Activated CD4-positive, CD25-positive, alpha-beta regulatory T cell treated with anti-CD3 and anti-CD28 coated beads, Interleukin-2, amount 50 U/mL, for 24 hours (primary cell): Measurements from ENCODE around the gene TRAPPC12.
"Not testable (repeated sequence)": the region's sequence is repeated elsewhere in the genome, so short reads cannot be mapped to it uniquely, and the experiment has no call there.

Experiments
- ATAC-seq, 2 donors: fragments of 150-1000 bp; cut with Tn5 transposase; one replicate each; pipeline ENCODE4 v1.10.0; 2021; ENCODE audit warnings: mild to moderate bottlenecking in 1 of 2, moderate library complexity in 1 of 2

Gene TRAPPC12

DNA sequence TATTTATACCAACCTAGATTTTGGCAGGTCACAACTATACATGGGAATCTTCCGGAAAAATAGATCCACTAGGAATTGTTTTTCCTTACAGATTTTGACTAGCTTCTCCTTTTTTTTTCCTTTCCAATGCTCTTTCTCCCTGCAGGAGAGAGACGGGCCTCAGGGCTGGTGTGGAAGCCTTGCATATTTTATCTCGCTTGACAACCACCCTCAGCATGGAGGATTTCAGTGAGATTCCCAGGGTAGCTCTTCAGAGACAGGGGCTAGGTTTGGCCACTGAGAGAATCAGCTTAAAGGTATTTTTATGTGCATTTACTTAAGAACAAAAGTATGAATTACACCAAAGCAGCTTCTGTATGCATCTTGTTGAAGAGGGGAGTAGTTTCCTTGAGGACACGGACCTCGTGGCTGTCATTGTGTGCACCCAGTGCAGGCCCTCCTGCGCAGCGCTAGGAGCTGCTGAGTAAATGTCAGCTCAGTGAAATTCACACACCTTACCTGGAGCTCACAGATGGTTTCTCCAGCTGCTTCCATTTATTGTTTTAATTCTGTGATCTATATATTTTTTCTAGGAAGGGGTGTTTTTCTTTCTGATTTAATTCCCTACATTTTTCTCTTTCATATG, 54.4 kb downstream of the TRAPPC12 start:
- ATAC-seq, result no peak

DNA sequence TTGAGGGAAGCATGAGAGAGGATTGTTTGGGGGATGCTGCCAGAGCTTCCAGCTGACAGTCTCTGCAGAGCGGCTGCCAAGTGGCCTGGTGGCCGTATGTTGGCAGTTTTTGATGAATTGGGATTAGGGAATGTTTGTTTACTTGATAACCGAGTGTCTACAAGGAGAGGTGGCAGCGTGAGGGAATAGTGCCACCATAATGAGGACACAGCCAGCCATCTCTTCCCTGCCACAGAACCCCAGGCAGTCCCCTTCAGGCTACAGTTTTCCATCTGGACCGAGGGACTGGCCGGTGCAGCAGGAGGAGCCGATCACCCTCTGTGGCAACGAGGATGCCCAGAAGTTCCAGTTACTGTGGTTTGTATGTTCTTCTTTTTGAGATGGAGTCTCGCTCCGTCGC, 55.2 kb downstream of the TRAPPC12 start:
- no peak for ATAC-seq

DNA sequence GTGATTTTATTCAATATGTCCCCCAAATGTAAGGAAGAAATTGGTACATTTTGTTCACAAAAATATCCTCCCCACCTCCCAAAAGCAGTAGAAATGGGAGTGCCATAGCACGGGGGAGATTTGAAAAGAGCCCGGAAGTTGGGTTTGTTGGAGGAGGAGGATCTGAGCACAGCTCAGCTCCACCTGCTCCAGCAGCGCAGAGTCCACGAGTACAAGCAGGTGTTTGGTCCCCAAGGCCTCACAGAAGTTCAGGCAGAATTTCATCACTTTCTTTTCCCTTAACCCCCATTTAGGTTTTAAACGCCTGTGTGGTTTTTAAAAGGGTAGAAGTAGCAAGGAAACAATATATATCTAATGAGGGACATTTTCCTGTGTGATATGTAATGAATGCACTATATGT, 56.0 kb downstream of the TRAPPC12 start:
- no peak for ATAC-seq

DNA sequence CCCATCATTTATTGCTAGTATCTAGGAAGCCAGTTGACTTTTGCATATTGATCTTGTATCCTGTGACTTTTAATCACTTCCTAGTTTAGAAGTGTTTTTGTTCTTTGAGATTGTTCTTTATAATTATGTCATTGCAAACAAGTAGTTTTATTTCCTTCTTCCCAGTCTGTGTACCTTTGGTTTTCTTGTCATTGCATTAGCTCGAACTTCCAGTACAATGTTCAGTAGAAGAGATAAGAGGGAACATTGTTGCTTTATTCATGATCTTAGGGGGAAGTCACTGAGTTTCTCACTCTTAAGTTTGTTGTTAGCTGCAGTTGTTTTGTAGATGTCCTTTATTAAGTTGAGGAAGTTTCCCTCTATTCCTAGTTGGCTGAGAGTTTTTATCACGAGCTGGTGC, 61.0 kb downstream of the TRAPPC12 start:
- no peak for ATAC-seq

DNA sequence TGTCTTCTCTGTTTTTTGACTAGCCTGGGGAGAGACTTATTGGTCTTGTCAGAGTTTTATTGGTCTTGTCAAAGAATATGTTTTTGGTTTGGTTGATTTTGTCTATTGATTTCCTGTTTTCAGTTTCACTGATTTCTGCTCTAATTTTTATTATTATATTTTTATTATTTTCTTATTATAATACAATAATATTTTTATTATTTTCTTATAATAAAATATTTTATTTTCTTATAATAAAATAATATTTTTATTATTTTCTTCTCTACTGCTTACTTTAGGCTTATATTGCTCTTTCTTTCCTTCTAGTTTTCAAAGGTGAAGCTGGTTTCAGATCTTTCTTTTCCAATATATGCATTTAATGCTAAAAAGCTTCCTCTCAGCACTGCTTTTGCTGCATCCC, 62.0 kb downstream of the TRAPPC12 start:
- ATAC-seq, result no peak

- ATAC-seq, result peak in 1 of 2 donors; percentile 10
Observed at GRCh38 chr2:3442185-3442584, 62.7 kb downstream of the TRAPPC12 start.

GRCh38 chr2:3443083-3443482, 63.6 kb downstream of the TRAPPC12 start:
- no peak for ATAC-seq

GRCh38 chr2:3443506-3444084, 64.1 kb downstream of the TRAPPC12 start:
- ATAC-seq, result no peak

GRCh38 chr2:3445891-3446290, 66.4 kb downstream of the TRAPPC12 start:
- ATAC-seq, result no peak

DNA sequence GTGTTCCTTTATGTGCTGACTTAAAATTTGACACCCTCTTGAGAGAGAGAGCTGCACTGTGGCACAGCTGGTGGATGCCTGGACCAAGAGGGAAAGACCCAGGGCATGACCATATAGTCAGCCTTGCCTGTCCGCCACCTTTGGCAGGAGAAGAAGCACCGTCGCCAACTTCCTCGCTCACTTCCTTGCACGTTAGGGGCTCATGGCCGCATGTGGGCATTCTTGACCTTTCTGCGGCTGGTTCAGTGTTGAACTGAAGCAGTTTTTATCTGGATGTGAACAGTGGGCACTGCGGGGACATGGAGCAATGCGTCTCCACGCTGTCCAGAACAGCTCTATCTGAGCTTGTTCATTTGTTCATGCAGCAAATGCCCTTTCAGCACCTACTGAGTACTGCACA, 66.9 kb downstream of the TRAPPC12 start:
- ATAC-seq, result no peak

DNA sequence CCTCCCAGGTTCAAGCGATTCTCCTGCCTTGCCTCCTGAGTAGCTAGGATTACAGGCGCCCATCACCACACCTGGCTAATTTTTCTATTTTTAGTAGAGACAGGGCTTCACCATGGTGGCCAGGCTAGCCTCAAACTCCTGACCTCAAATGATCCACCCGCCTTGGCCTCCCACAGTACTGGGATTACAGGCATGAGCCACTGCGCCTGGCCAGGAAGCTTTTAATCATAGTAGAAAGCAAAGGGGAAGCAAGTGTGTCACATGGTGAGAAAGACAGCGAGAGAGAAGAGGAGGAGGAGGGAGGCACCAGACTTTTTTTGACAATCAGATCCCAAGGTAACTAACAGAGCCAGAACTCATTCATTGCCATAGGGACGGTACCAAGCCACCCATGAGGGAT, 67.7 kb downstream of the TRAPPC12 start:
- ATAC-seq, result not testable (repeated sequence)

DNA sequence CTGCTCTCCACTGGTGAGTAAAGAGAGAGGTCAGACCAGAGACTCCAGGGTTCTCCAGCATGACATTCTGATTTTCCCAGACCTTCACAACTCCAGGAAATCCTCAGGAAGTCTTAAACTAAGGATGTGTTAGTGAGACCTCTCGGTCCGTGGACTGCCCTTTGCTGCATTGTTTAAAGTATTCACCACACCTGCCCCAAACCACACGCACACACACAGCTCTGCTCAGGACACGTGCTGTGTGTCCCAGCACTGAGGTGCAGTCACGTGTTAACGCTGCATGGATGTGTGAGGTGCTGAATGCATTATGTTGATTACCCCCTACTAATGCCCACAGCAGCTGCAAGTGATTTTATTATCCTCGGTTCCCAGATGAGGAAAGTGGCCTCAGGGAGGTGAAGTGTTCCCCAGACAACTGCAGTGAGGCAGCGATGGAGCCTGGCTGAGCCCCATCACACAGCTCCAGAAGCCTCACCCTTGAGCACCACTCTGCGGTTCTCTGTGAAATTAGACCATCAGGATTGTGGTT, 68.4 kb downstream of the TRAPPC12 start:
- ATAC-seq, result no peak

GRCh38 chr2:3448441-3448911, 69.0 kb downstream of the TRAPPC12 start:
- ATAC-seq, result not testable (repeated sequence)

- no peak for ATAC-seq
Observed at GRCh38 chr2:3449086-3449485, 69.6 kb downstream of the TRAPPC12 start.

DNA sequence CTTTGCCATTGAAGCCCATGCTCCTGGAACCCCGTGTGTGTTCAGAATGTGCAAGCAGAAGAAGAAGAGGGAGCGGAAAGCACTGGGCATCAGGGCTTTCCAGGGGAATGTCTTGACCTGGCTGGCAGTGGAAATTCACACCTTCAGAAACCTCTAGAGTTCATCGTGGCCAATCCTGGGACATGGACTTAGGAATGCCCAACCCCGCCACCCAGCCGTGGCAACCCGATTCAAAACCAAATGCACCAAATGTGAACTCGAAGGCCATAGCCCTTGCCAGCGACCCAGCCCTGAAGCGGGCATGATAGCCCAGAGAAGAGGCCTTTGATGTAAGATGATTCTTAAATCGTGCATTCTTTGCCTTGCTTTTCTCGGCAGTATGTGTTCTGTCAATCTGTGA, 70.4 kb downstream of the TRAPPC12 start:
- no peak for ATAC-seq

GRCh38 chr2:3450385-3451010, 71.0 kb downstream of the TRAPPC12 start:
- no peak for ATAC-seq

DNA sequence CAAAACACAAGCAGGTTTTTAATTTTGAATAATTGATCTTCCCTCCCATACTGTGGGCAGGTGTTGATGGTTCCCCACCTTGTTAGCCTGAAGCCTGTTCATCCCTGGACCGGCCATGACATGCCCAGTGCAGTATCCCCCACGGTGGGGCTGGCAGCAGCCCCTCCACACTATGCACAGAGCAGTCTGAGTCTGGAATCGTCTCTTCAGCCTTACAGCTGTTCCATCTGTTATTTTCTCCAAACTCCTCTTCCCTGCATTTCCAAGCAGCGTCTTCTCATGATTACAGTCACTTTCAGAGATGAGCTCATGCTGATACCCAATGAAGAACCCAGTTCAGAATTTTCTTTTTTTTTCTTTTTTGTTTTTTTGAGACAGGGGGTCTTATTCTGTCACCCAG, 71.7 kb downstream of the TRAPPC12 start:
- no peak for ATAC-seq

- ATAC-seq, result no peak
Observed at GRCh38 chr2:3451926-3452671, 72.6 kb downstream of the TRAPPC12 start.

DNA sequence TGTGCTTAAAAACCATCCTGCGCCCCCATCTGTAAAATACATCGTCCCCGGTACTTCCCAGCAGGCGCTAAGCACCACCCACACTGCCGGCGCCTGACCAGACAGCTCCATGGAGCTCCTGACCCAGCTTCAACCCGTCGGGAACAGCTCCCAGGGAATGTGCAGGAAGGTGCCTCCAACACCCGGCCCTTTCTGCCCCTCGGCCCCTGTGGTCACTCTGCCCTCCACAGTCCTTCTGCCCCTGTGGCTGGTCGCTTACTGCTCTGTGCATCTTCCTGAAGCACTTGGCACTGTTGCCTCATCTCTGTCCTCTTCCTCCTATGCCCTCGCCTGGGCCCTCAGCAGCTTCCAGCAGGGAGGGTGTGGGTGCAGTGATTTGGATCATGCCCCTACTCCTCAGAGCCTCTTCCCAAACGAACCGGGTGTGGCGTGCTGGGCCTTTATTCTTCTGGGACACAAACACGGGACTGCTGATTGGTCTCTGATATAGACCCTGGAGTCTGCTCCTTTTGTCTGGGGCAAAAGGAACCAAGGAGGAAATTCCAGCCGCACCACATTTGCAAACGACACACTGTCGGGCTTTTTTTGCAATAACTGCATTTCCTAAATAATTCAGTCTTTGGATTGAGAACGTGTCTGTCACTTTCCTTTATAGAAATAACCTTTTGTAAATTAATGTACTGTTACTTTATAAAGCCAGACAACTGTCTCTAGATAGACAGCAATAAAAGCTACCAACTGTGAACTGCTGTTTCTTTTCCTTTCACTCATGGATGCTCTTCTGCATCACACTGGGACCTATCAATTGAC, 73.9 kb downstream of the TRAPPC12 start:
- ATAC-seq, result no peak

- not testable (repeated sequence) for ATAC-seq
Observed at GRCh38 chr2:3454005-3454404, 74.5 kb downstream of the TRAPPC12 start.

DNA sequence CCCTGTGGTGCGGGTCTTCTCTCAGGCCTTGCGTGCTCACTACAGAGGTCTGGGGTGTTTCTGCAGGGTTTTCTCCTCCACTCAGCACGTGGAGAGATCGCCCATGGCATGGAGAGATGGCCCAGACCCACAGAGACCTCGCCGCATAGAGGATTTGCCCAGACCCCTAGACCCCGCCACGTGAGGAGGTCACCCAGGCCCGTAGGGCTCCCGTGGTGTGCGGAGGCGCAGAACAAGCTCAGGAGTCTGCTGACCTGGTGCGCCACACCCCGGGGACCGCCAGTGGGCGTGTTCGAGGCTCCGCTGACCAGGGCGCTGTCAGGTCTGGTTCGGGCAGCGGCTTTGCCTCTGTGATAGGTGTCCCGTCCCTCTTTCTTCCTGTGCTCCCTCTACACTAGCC, 75.3 kb downstream of the TRAPPC12 start:
- ATAC-seq, result no peak

GRCh38 chr2:3456125-3456524, 76.6 kb downstream of the TRAPPC12 start:
- ATAC-seq, result no peak
